Progenitor cell of endocrine pancreas (in vitro differentiated cells): ENCODE results near the gene UBE3C. TPM values are rescaled to one million over a fixed set of nuclear protein-coding genes. Genes with fewer than 3 reads are reported as not detected.
"Not testable (repeated sequence)": the region's sequence is repeated elsewhere in the genome, so short reads cannot be mapped to it uniquely, and the experiment has no call there.

Experiments used
- DNase-seq: peaks from one replicate; pipeline ENCODE4 v3.0.0; 2021; ENCODE audit warnings: low spot score; ENCODE audit not compliant: unreplicated experiment
- H3K27ac Mint-ChIP-seq: 2 replicates; pipeline ENCODE4 v1.8.0; 2021; ENCODE audit warnings: mild to moderate bottlenecking, moderate library complexity, mixed read lengths
- H3K27me3 Mint-ChIP-seq: 2 replicates; pipeline ENCODE4 v1.8.0; 2021; ENCODE audit warnings: mixed read lengths
- H3K36me3 Mint-ChIP-seq: 2 replicates; pipeline ENCODE4 v1.8.0; 2022; ENCODE audit warnings: mixed read lengths; ENCODE audit not compliant: insufficient read depth
- H3K4me1 Mint-ChIP-seq: 2 replicates; pipeline ENCODE4 v1.8.0; 2021; ENCODE audit warnings: low read depth, mixed read lengths
- H3K4me3 Mint-ChIP-seq: 2 replicates; pipeline ENCODE4 v1.8.0; 2021; ENCODE audit warnings: low read depth, mild to moderate bottlenecking, moderate library complexity, mixed read lengths
- H3K9me3 Mint-ChIP-seq: 2 replicates; pipeline ENCODE4 v1.8.0; 2021; ENCODE audit warnings: low read depth, mixed read lengths
- total RNA-seq: library from RNA; stranded (reverse); gene quantifications from 2 replicates; pipeline ENCODE4 v1.2.1, GENCODE V29; 2021
- TF ChIP-seq, protein P1 (sequence below): fragments of 200-600 bp; sonication (generic); IDR thresholded peaks from one replicate; pipeline ENCODE4 v1.5.0; 2021; ENCODE audit warnings: antibody characterized with exemption, mild to moderate bottlenecking; ENCODE audit not compliant: unreplicated experiment

The UBE3C gene
- total RNA-seq, 1 donor from 2014 or later, result 62.5 TPM

DNA sequence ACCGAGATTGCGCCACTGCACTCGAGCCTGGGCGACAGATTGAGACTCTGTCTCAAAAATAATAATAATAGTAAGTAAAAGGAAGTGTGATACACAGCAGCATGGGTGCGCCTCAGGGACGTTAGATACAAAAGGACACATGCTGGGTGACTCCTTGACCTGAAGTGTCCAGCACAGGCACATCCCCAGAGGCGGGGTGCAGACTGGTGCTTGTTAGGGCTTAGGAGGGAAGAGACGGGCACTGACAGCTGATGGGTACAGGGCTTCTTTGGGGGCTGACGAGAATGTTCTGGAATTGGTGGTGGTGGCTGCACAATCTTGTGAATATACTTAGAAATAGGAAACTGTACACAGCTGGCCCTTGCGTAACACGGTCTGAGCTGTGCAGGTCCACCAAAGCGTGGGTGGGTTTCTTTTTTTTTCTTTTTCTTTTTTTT lies 136.3 kb downstream of the UBE3C start:
- TF ChIP-seq, protein P1, sequence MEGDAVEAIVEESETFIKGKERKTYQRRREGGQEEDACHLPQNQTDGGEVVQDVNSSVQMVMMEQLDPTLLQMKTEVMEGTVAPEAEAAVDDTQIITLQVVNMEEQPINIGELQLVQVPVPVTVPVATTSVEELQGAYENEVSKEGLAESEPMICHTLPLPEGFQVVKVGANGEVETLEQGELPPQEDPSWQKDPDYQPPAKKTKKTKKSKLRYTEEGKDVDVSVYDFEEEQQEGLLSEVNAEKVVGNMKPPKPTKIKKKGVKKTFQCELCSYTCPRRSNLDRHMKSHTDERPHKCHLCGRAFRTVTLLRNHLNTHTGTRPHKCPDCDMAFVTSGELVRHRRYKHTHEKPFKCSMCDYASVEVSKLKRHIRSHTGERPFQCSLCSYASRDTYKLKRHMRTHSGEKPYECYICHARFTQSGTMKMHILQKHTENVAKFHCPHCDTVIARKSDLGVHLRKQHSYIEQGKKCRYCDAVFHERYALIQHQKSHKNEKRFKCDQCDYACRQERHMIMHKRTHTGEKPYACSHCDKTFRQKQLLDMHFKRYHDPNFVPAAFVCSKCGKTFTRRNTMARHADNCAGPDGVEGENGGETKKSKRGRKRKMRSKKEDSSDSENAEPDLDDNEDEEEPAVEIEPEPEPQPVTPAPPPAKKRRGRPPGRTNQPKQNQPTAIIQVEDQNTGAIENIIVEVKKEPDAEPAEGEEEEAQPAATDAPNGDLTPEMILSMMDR, result no peak
- no peaks in the 10 kb centered on the region for H3K9me3 Mint-ChIP-seq
- no peak overlapping the region for H3K4me3 Mint-ChIP-seq
- DNase-seq, result no peak
- peaks cover 7% of the 10 kb centered on the region for H3K36me3 Mint-ChIP-seq
- H3K27ac Mint-ChIP-seq, result no peak overlapping the region
- no peaks in the 10 kb centered on the region for H3K4me1 Mint-ChIP-seq
- H3K27me3 Mint-ChIP-seq, result no peaks in the 10 kb centered on the region

DNA sequence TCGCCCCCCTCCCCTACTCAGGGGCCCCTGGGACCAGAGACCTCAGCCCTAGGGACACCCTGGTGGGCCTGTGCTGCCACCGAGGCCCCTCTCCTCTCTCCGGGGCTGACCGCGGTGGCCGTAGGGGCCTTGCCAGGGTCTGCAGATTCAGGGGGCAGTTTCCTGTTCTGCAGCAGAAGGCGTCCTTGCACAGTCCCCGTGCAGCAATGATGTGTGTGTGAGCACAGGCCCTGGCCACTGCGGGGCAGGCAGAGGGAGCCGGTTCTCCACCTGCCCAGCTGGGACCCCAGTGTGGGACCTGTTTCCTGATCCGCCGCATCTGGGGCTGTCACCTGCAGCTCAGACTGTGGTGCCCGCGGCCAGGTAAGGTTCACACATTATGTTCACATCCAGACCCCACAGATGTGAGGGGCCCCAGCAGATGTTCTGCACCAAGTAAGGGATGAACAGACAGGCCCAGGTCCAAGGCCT lies 137.4 kb downstream of the UBE3C start:
- no peaks in the 10 kb centered on the region for H3K9me3 Mint-ChIP-seq
- H3K36me3 Mint-ChIP-seq, result peaks cover 3% of the 10 kb centered on the region
- H3K4me1 Mint-ChIP-seq, result no peaks in the 10 kb centered on the region
- no peaks in the 10 kb centered on the region for H3K27me3 Mint-ChIP-seq
- TF ChIP-seq, protein P1, result no peak
- H3K27ac Mint-ChIP-seq, result no peak overlapping the region
- no peak overlapping the region for H3K4me3 Mint-ChIP-seq
- DNase-seq, result no peak

DNA sequence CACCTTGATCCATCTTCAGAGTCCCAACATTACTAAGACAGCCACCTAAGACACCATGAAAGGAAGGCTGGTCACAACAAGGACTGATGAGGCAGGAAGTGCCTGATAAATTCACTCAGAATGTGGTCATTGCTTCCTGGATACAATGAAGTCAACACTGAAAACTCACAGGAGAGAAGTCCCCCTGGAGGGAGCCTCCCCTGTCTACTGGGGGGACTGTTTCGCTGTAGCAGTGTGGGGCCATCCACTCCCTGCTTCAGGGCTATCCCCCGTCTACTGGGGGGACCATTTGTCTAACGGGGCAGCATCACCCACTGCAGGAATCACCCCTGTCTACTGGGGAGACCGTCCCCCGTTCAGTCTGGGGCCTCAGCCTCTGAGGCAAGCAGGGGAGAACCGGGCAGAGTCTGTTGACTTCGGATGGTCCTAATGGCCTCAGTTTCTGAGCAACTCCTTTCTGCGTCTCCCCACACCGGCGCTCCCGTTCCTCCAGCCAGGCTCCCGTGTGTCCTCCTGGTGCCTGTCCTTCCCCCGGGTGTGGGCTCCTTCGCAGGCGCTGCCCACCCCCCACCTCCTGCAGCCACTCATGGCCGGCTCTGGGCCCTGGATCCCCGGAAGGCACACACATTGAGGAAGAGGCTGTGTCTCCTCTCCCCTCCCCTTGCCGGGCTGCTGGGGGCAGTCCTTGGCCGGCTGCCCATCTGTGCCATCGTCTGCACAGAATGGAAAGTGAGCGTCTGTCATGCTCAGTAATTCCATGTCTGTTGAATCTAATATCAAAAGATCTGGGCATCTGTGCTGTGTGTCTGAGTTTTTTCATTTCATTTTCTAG lies 138.2 kb downstream of the UBE3C start:
- TF ChIP-seq, protein P1, result no peak
- peak overlapping the region; percentile 20 for H3K27ac Mint-ChIP-seq
- DNase-seq, result no peak

DNA sequence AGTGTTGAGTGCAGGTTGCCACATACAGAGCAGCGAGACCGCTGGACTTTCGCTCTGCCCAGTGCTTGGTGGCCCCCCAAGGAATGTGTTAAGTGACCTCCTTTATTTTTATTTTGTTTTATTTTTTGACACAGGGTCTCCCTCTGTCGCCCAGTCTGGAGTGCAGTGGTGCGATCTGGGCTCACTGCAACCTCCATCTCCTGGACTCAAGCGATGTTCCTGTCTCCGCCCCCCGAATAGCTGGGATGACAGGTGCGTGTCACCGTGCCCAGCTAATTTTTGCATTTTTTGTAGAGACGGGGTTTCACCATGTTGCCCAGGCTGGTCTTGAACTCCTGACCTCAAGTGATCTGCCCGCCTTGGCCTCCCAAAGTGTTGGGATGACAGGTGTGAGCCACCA lies 138.8 kb downstream of the UBE3C start:
- not testable (repeated sequence) for H3K27me3 Mint-ChIP-seq, H3K27ac Mint-ChIP-seq, H3K36me3 Mint-ChIP-seq, H3K4me3 Mint-ChIP-seq, H3K9me3 Mint-ChIP-seq, DNase-seq, H3K4me1 Mint-ChIP-seq

More for the DNA sequence above, 138.2 kb downstream of the UBE3C start:
- H3K4me1 Mint-ChIP-seq, result no peaks in the 10 kb centered on the region
- no peak overlapping the region for H3K4me3 Mint-ChIP-seq
- H3K27me3 Mint-ChIP-seq, result no peaks in the 10 kb centered on the region
- no peaks in the 10 kb centered on the region for H3K9me3 Mint-ChIP-seq
- peaks cover under 1% of the 10 kb centered on the region for H3K36me3 Mint-ChIP-seq

DNA sequence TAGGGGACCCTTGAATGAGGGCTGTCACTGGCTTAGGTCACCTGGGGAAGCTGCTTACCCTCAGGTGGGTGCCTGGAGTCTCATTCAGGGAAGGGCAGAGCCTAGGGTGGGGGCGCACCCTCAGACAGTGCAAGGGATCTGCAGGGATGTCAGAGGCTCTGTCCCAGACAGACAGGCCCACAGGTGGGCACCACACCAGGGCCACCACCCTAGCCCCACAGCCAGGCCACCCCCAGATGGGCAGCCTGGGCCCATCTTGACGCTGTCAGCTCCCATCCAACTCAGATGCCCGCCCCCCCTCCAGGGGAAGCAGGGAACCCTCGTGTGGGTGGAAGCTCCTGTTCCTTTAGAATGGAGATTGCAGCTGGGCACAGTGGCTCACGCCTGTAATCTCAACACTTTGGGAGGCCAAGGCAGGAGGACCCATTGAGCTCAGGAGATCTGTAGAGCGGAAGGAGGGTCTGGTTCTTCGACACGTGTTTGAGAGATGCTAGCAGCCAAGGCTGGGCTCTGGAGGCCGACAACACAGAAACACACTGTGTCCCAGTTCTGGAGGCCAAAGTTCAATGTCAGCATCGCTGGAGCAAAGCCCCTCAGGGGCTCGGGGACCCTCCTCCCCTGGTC lies 139.6 kb downstream of the UBE3C start:
- DNase-seq, result no peak
- Mint-ChIP-seq H3K4me3 (no peak overlapping the region), H3K36me3 (no peaks in the 10 kb centered on the region), H3K4me1 (no peaks in the 10 kb centered on the region), H3K9me3 (no peaks in the 10 kb centered on the region), H3K27me3 (no peaks in the 10 kb centered on the region), H3K27ac (no peak overlapping the region)
- TF ChIP-seq, protein P1, result no peak
